Spleen (tissue), 11 donors: ENCODE results near the gene KRT34. TPM values are rescaled to one million over a fixed set of nuclear protein-coding genes. Genes with fewer than 3 reads are reported as not detected.

ENCODE experiments used
- DNase-seq: peaks from one replicate; pipeline ENCODE4 v3.0.0-alpha.2; 2020
- H3K27ac ChIP-seq, 8 donors: fragments of 200-600 bp; sonication (generic) in 7 of 8; 1 replicate in 4 of 8; 2 replicates in 4 of 8; pipeline versions ENCODE4 v1.5.0 to v1.8.0; 2016 to 2021; ENCODE audit warnings: inconsistent platforms in 4 of 8, mild to moderate bottlenecking in 4 of 8, moderate library complexity in 1 of 8
- H3K27me3 ChIP-seq, 7 donors: fragments of 200-600 bp; sonication (generic) in 6 of 7; replicated peaks in 1 of 7; 1 replicate in 4 of 7; 2 replicates in 3 of 7; pipeline versions ENCODE4 v1.5.0 to v1.8.0; 2016 to 2021; ENCODE audit warnings: inconsistent platforms in 3 of 7, mild to moderate bottlenecking in 1 of 7
- H3K36me3 ChIP-seq, 6 donors: fragments of 200-600 bp; sonication (generic) in 5 of 6; 1 replicate in 4 of 6; 2 replicates in 2 of 6; pipeline versions ENCODE4 v1.5.0 to v1.8.0; 2016 to 2021; ENCODE audit warnings: inconsistent platforms in 2 of 6
- H3K4me1 ChIP-seq, 6 donors: fragments of 200-600 bp; sonication (generic) in 5 of 6; 1 replicate in 3 of 6; 2 replicates in 3 of 6; pipeline versions ENCODE4 v1.5.0 to v1.8.0; 2016 to 2021; ENCODE audit warnings: inconsistent platforms in 3 of 6
- H3K4me3 ChIP-seq, 8 donors: fragments of 200-600 bp; sonication (generic) in 7 of 8; 1 replicate in 4 of 8; 2 replicates in 4 of 8; pipeline versions ENCODE4 v1.5.0 to v1.8.0; 2016 to 2021; ENCODE audit warnings: inconsistent platforms in 4 of 8, mild to moderate bottlenecking in 4 of 8, moderate library complexity in 2 of 8
- H3K9me3 ChIP-seq, 8 donors: fragments of 200-600 bp; sonication (generic) in 7 of 8; 1 replicate in 4 of 8; 2 replicates in 4 of 8; pipeline versions ENCODE4 v1.5.0 to v1.8.0; 2016 to 2021; ENCODE audit warnings: inconsistent platforms in 4 of 8
- POLR2A ChIP-seq, 3 donors: fragments of 450-650 bp; IDR thresholded peaks; one replicate each; pipeline ENCODE4 v1.5.1; 2017; ENCODE audit warnings: antibody characterized with exemption in 3 of 3, mild to moderate bottlenecking in 1 of 3
- POLR2AphosphoS5 ChIP-seq, 3 donors: sonication (generic); formaldehyde crosslinking; IDR thresholded peaks; one replicate each; pipeline ENCODE4 v1.5.1; 2017; ENCODE audit warnings: antibody characterized with exemption in 3 of 3
- WGBS, 5 donors: extraction: QIAGEN DNeasy Blood & Tissue Kit in 3 of 5; methylation state at CpG; one replicate each; pipeline versions ENCODE4 v1.1.5 to v1.1.7; 2013 to 2018; 5-methylcytosine and 5-hydroxymethylcytosine counted together
- intact Hi-C: fragments of 100-400 bp; cut with DNase I; formaldehyde crosslinking; loops from one replicate; pipeline ENCODE4 v1.15.0; 2023; ENCODE audit warnings: low total_unique reads
- polyA plus RNA-seq, 3 donors: library from polyadenylated mRNA; stranded (reverse); fragments of 200-250 nt; gene quantifications; one replicate each; pipeline ENCODE4 v1.2.1, GENCODE V29; 2013
- total RNA-seq, 7 donors: library from RNA; depleted of rRNA in 3 of 7; stranded (reverse); fragments of >200 nt in 3 of 7; fragmentation: NEBNext Ultra II Directional in 4 of 7; extraction: Animal tissue kit (Norgen Biotek cat#: 25700) in 4 of 7; gene quantifications; one replicate each; pipeline versions ENCODE4 v1.1.0 to v1.2.1, GENCODE V29; 2016 to 2021
- TF ChIP-seq, protein P1 (sequence below), 11 experiments: fragments of 200-600 bp in 7 of 11; fragments of 450-650 bp in 4 of 11; sonication (generic) in 4 of 11; IDR thresholded peaks in 8 of 11; conservative IDR thresholded peaks in 3 of 11; 1 replicate in 7 of 11; 2 replicates in 4 of 11; pipeline versions ENCODE4 v1.4.0 to v1.8.0; 2016 to 2021; ENCODE audit warnings: antibody characterized with exemption in 11 of 11, inconsistent platforms in 4 of 11, mild to moderate bottlenecking in 1 of 11
- donor health status: healthy with polysubstance abuse.
- donor health status: DM: no; HTN: no; CAD: no; lungs with moderate emphysema.
- donor health status: DM: no; HTN: no; CAD: no.
- donor health status: Bipolar disorder and iron deficiency.
- donor health status: healthy.
- donor health status: DM: no; HTN: no; CAD: no.
- donor health status: DM: yes; HTN: yes; CAD: no.

KRT34 gene
- total and polyA plus RNA-seq, 10 donors: not detected

DNA sequence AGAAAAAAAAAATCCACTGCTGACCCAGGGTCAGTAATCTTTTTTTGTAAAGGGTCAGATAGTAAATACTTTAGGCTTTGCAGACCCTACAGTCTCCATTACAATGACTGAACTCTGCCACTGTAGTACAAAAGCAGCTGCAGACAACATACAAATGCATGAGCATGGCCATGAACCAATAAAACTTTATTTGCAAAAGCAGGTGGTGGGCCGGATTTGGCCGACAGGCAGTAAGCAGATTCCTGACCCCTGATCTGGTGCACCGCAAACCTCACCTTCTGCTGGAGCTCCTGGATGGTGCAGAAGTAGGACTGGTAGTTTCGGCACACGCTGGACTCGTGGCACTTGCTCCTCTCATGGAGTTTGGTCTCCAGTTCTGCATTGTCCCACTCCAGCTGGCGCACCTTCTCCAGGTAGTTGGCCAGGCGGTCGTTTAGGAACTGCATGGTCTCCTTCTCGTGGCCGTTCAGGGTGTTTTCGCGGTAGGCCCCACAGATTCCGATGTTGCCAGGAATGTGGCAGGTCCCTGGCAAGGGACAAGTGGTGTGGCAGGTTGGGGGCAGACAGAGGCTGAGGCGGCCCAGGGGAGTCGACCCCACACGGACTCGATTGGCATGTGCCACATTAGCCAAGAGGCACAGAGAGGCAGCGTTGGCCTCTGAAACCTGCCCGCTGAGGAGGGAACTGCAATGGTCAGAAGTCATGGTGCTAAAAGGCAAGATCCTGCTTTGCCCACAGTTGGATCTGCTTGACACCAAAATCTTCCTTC is 29.1 kb upstream of the KRT34 start:
- WGBS, 5 donors: 93 to 95% (median 93%) methylated on average over 16 to 20 of the region's 20 CpGs
- Histone ChIP-seq H3K36me3 (no peaks in the 10 kb centered on the region), H3K27me3 (peaks cover 0 to 9% (median 0%) of the 10 kb centered on the region in 7 donors), H3K27ac (no peak overlapping the region), H3K4me3 (no peak overlapping the region), H3K9me3 (no peaks in the 10 kb centered on the region), H3K4me1 (no peaks in the 10 kb centered on the region)
- intact Hi-C loops: no loop called here
- DNase-seq: no peak
- TF ChIP-seq POLR2AphosphoS5 (IDR thresholded peaks at IDR 0.05) (no peak), POLR2A (IDR thresholded peaks at IDR 0.05) (no peak)
- TF ChIP-seq, protein P1, sequence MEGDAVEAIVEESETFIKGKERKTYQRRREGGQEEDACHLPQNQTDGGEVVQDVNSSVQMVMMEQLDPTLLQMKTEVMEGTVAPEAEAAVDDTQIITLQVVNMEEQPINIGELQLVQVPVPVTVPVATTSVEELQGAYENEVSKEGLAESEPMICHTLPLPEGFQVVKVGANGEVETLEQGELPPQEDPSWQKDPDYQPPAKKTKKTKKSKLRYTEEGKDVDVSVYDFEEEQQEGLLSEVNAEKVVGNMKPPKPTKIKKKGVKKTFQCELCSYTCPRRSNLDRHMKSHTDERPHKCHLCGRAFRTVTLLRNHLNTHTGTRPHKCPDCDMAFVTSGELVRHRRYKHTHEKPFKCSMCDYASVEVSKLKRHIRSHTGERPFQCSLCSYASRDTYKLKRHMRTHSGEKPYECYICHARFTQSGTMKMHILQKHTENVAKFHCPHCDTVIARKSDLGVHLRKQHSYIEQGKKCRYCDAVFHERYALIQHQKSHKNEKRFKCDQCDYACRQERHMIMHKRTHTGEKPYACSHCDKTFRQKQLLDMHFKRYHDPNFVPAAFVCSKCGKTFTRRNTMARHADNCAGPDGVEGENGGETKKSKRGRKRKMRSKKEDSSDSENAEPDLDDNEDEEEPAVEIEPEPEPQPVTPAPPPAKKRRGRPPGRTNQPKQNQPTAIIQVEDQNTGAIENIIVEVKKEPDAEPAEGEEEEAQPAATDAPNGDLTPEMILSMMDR (IDR thresholded peaks at IDR 0.05 in 8 of 11, conservative IDR thresholded peaks at IDR 0.05 in 3 of 11): no peak

DNA sequence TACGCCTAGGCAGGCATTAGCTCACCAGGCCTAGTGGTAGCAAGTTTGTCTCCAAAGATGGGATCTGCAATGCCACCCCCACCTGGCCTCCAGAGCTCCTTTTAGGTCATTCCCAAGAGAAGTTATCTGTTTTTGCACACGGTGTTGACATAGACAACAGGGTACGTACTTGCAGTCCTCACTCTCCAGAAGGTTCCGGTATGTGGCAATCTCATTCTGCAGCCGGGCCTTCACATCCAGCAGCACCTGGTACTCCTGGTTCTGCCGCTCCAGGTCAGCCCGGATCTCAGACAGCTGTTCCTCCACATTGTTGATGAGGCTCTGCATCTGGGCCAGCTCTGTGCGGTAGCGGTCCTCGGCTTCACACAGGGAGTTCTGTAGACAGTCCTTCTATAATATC is 25.1 kb upstream of the KRT34 start:
- Histone ChIP-seq H3K36me3 (no peaks in the 10 kb centered on the region), H3K27me3 (peaks cover 0 to 9% (median 0%) of the 10 kb centered on the region in 7 donors), H3K27ac (no peak overlapping the region), H3K4me3 (no peak overlapping the region), H3K9me3 (no peaks in the 10 kb centered on the region), H3K4me1 (no peaks in the 10 kb centered on the region)
- intact Hi-C loops: no loop called here
- TF ChIP-seq, protein P1 (IDR thresholded peaks at IDR 0.05 in 8 of 11, conservative IDR thresholded peaks at IDR 0.05 in 3 of 11): no peak
- TF ChIP-seq POLR2AphosphoS5 (IDR thresholded peaks at IDR 0.05) (no peak), POLR2A (IDR thresholded peaks at IDR 0.05) (no peak)
- 88 to 96% (median 91%) methylated on average over 10 of the region's 10 CpGs for WGBS, 5 donors
- no peak for DNase-seq

DNA sequence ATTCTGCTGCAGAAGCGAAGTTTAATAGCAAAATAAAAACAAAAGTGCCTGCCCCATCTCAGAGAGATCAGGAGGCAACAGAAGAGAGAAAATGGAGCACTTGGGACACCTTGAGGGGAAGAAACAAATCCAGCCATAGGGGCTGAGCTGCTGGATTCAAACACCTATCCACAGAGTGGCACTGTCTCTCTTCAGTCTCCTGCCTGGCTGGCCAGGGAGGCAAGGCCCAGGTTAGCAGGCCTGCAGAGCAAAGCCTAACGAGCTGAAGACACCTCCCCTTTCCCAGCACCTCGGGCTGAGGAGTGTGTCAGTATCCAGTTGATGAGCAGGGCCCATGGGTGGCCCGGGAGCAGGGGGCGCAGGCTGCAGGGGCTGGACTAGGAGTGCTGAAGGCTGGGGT is 24.1 kb upstream of the KRT34 start:
- peaks cover 0 to 9% (median 0%) of the 10 kb centered on the region in 7 donors for H3K27me3 ChIP-seq
- DNase-seq: no peak
- TF ChIP-seq, protein P1 (IDR thresholded peaks at IDR 0.05 in 8 of 11, conservative IDR thresholded peaks at IDR 0.05 in 3 of 11): no peak
- TF ChIP-seq POLR2AphosphoS5 (IDR thresholded peaks at IDR 0.05): no peak
- TF ChIP-seq POLR2A (IDR thresholded peaks at IDR 0.05): no peak
- no peaks in the 10 kb centered on the region for H3K36me3 ChIP-seq
- no peak overlapping the region for H3K27ac ChIP-seq
- intact Hi-C loops: no loop called here
- H3K4me3 ChIP-seq: no peak overlapping the region
- WGBS, 5 donors: 55 to 62% (median 60%) methylated on average over 5 of the region's 5 CpGs
- no peaks in the 10 kb centered on the region for H3K9me3 ChIP-seq
- no peaks in the 10 kb centered on the region for H3K4me1 ChIP-seq

DNA sequence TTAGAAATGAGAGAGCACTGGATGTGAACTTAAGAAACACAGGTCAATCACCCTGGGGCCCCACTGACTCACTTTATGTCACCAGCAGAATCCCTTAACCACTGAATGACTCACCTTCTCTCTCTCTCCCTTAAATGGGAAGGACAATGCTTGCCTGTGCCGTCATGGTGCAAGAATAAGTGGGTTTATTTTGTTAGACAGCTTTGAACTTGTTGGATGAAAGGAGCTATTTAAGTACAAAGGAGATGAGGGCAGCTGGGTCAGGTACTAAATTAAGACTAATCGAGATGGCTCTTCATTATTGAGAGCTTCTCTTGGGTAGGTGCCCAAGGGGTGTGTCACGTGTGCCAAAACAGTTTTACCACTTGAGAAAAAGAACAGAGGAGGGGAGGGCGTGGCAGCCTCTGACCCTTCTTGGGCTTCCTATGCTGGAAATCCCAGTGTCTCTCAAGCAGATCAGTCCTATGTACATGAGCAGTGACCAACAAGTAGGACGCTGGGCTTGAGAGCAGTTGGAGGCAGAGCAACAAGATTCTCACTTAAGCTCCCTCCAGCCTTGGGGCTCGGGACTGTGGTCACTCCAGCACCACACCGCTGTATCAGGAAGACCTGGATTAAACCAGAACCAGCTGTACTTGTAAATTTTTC is 22.0 kb upstream of the KRT34 start:
- intact Hi-C loops: no loop called here
- H3K27ac ChIP-seq: no peak overlapping the region
- H3K36me3 ChIP-seq: no peaks in the 10 kb centered on the region
- H3K27me3 ChIP-seq: peaks cover 0 to 15% (median 0%) of the 10 kb centered on the region in 7 donors
- TF ChIP-seq POLR2A (IDR thresholded peaks at IDR 0.05): no peak
- TF ChIP-seq POLR2AphosphoS5 (IDR thresholded peaks at IDR 0.05): no peak
- TF ChIP-seq, protein P1 (IDR thresholded peaks at IDR 0.05 in 8 of 11, conservative IDR thresholded peaks at IDR 0.05 in 3 of 11): no peak
- no peak overlapping the region for H3K4me3 ChIP-seq
- no peaks in the 10 kb centered on the region for H3K9me3 ChIP-seq
- DNase-seq: no peak
- 56 to 75% (median 69%) methylated on average over 7 of the region's 7 CpGs for WGBS, 5 donors
- no peaks in the 10 kb centered on the region for H3K4me1 ChIP-seq
